ENCODE measurements around the gene PRSS12.

Gene PRSS12

GRCh38 chr4:118290951-118291350 lies 61.9 kb downstream of the PRSS12 start:
- TF ChIP-seq CTCF (conservative IDR thresholded peaks at IDR 0.05; ENCODE audit: control insufficient read depth, insufficient read depth, low read depth, low read length): no peak
- H3K4me3 ChIP-seq (ENCODE audit: control insufficient read depth, low read depth, low read length): no peak overlapping the region
- DNase-seq (ENCODE audit: low read depth): no peak

- TF ChIP-seq CTCF (conservative IDR thresholded peaks at IDR 0.05; ENCODE audit: control insufficient read depth, insufficient read depth, low read depth, low read length): no peak
Measured at GRCh38 chr4:118289794-118290193, 63.0 kb downstream of the PRSS12 start.

GRCh38 chr4:118287711-118288451 lies 64.9 kb downstream of the PRSS12 start:
- DNase-seq (ENCODE audit: low read depth): peak; percentile 86
- no peak for TF ChIP-seq CTCF (conservative IDR thresholded peaks at IDR 0.05; ENCODE audit: control insufficient read depth, insufficient read depth, low read depth, low read length)

More at GRCh38 chr4:118289794-118290193, 63.0 kb downstream of the PRSS12 start:
- no peak overlapping the region for H3K4me3 ChIP-seq (ENCODE audit: control insufficient read depth, low read depth, low read length)
- DNase-seq (ENCODE audit: low read depth): peak; percentile 90

GRCh38 chr4:118286685-118287084 lies 66.1 kb downstream of the PRSS12 start:
- TF ChIP-seq CTCF (conservative IDR thresholded peaks at IDR 0.05; ENCODE audit: control insufficient read depth, insufficient read depth, low read depth, low read length): no peak
- no peak for DNase-seq (ENCODE audit: low read depth)
- H3K4me3 ChIP-seq (ENCODE audit: control insufficient read depth, low read depth, low read length): no peak overlapping the region

More at GRCh38 chr4:118287711-118288451, 64.9 kb downstream of the PRSS12 start:
- no peak overlapping the region for H3K4me3 ChIP-seq (ENCODE audit: control insufficient read depth, low read depth, low read length)

GRCh38 chr4:118285931-118286330 lies 66.9 kb downstream of the PRSS12 start:
- no peak for TF ChIP-seq CTCF (conservative IDR thresholded peaks at IDR 0.05; ENCODE audit: control insufficient read depth, insufficient read depth, low read depth, low read length)
- no peak for DNase-seq (ENCODE audit: low read depth)
- H3K4me3 ChIP-seq (ENCODE audit: control insufficient read depth, low read depth, low read length): no peak overlapping the region

- no peak overlapping the region for H3K4me3 ChIP-seq (ENCODE audit: control insufficient read depth, low read depth, low read length)
- DNase-seq (ENCODE audit: low read depth): peak; percentile 19
- no peak for TF ChIP-seq CTCF (conservative IDR thresholded peaks at IDR 0.05; ENCODE audit: control insufficient read depth, insufficient read depth, low read depth, low read length)
Measured at GRCh38 chr4:118284169-118284568, 68.6 kb downstream of the PRSS12 start.
